Activated CD4-positive, alpha-beta memory T cell treated with anti-CD3 and anti-CD28 coated beads for 36 hours (primary cell): ENCODE data around the gene OR13F1. TPM values are rescaled to one million over a fixed set of nuclear protein-coding genes. Genes with fewer than 3 reads are reported as not detected.
"Not testable (repeated sequence)": the region's sequence is repeated elsewhere in the genome, so short reads cannot be mapped to it uniquely, and the experiment has no call there.

Source experiments
- CTCF ChIA-PET: fragments of 350-600 bp; sonication (Branson Sonifier 250); formaldehyde crosslinking; loops from one replicate; lab custom pipeline; 2021; ENCODE audit warnings: antibody characterized with exemption, inconsistent platforms; lab: Charles Lee
- POLR2A ChIA-PET: fragments of 350-600 bp; sonication (Branson Sonifier 250); formaldehyde crosslinking; loops from one replicate; lab custom pipeline; 2021; ENCODE audit warnings: antibody characterized with exemption; lab: Charles Lee
- DNase-seq: peaks from one replicate; pipeline ENCODE4 v3.0.0-alpha.2; 2020
- H3K27ac Mint-ChIP-seq: one replicate; pipeline ENCODE4 v1.8.0; 2021; ENCODE audit warnings: mixed read lengths
- H3K27me3 Mint-ChIP-seq: one replicate; pipeline ENCODE4 v1.8.0; 2021; ENCODE audit warnings: mixed read lengths
- H3K36me3 Mint-ChIP-seq: one replicate; pipeline ENCODE4 v1.8.0; 2021; ENCODE audit warnings: mixed read lengths
- H3K4me1 Mint-ChIP-seq: one replicate; pipeline ENCODE4 v1.8.0; 2021; ENCODE audit warnings: low read depth, mixed read lengths
- H3K4me3 Mint-ChIP-seq: one replicate; pipeline ENCODE4 v1.8.0; 2021; ENCODE audit warnings: mild to moderate bottlenecking, mixed read lengths
- H3K9me3 Mint-ChIP-seq: one replicate; pipeline ENCODE4 v1.8.0; 2021; ENCODE audit warnings: mixed read lengths
- intact Hi-C: fragments of 100-400 bp; cut with micrococcal nuclease; formaldehyde crosslinking; loops from one replicate; pipeline ENCODE4 v1.15.1; 2023
- total RNA-seq, 2 experiments: library from RNA; stranded (reverse); gene quantifications; one replicate each; pipeline ENCODE4 v1.2.3, GENCODE V29; 2021

Gene OR13F1
- not detected for total RNA-seq

- ChIA-PET POLR2A (no interaction called here), CTCF (no interaction called here)
- no peak within 1 kb of the TSS for H3K27ac Mint-ChIP-seq
- no peak for DNase-seq
- no peaks in the 10 kb centered on the region for H3K4me1 Mint-ChIP-seq
- H3K27me3 Mint-ChIP-seq, result no peaks in the 10 kb centered on the region
- intact Hi-C loops, result no loop called here
- no peaks in the 10 kb centered on the region for H3K36me3 Mint-ChIP-seq
- H3K9me3 Mint-ChIP-seq, result no peaks in the 10 kb centered on the region
- no peak within 1 kb of the TSS for H3K4me3 Mint-ChIP-seq
Measured at GRCh38 chr9:104503963-104504362, at the start of gene OR13F1. Gene OR13F1 (plus strand): TSS chr9:104504263. CDS start chr9:104504263, 0 bp downstream.

DNA sequence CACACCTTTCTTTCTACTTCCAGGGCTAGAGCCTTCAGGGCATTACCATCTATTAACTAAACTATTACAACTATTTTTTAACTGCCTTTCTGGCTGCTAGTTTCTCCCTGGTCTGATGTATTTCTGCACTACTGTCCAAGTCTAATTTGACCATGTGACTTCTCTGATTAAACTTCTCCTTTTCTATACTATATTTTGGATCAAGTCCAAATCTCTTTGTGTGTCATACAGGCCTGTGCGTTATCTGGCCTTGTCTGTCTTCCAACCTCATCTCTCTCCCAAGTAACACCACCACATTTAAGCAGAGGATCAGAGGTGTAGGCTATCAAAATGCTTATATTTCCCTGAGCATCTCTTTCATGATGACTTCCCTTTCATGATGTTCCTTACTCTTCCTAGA is 47.2 kb upstream of the OR13F1 start:
- Mint-ChIP-seq H3K4me1 (no peaks in the 10 kb centered on the region), H3K27ac (no peak overlapping the region), H3K4me3 (no peak overlapping the region), H3K9me3 (no peaks in the 10 kb centered on the region), H3K27me3 (no peaks in the 10 kb centered on the region), H3K36me3 (no peaks in the 10 kb centered on the region)
- intact Hi-C loops, result no loop called here
- CTCF ChIA-PET, result no interaction called here
- POLR2A ChIA-PET, result no interaction called here
- no peak for DNase-seq

DNA sequence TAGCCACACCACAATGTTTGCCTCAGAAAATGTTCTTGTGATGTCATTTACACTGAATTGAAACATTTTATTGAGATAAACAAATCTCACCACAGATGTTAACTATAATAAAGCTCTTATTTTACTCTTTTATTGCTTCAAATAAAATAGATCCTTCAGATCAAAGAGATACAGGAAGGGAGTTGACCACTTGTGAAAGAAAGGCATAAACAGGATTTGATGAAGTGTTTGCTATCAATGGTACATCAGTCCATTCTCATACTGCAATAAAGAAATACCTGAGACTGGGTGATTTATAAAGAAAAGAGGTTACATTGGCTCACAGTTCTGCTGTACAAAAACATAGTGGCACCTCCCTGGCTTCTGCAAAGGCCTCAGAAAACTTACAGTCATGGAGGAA is 40.2 kb upstream of the OR13F1 start:
- ChIA-PET POLR2A (no interaction called here), CTCF (no interaction called here)
- H3K4me1 Mint-ChIP-seq, result no peaks in the 10 kb centered on the region
- no peaks in the 10 kb centered on the region for H3K36me3 Mint-ChIP-seq
- no peak for DNase-seq
- peaks cover 5% of the 10 kb centered on the region for H3K9me3 Mint-ChIP-seq
- no peak overlapping the region for H3K27ac Mint-ChIP-seq
- H3K4me3 Mint-ChIP-seq, result no peak overlapping the region
- no peaks in the 10 kb centered on the region for H3K27me3 Mint-ChIP-seq
- intact Hi-C loops, result no loop called here

GRCh38 chr9:104468261-104468660 is 35.8 kb upstream of the OR13F1 start:
- no peak overlapping the region for H3K4me3 Mint-ChIP-seq
- H3K4me1 Mint-ChIP-seq, result no peaks in the 10 kb centered on the region
- POLR2A ChIA-PET, result no interaction called here
- CTCF ChIA-PET, result no interaction called here
- no peak for DNase-seq
- no peaks in the 10 kb centered on the region for H3K27me3 Mint-ChIP-seq
- no peak overlapping the region for H3K27ac Mint-ChIP-seq
- peaks cover 5% of the 10 kb centered on the region for H3K9me3 Mint-ChIP-seq
- no peaks in the 10 kb centered on the region for H3K36me3 Mint-ChIP-seq
- intact Hi-C loops, result no loop called here

DNA sequence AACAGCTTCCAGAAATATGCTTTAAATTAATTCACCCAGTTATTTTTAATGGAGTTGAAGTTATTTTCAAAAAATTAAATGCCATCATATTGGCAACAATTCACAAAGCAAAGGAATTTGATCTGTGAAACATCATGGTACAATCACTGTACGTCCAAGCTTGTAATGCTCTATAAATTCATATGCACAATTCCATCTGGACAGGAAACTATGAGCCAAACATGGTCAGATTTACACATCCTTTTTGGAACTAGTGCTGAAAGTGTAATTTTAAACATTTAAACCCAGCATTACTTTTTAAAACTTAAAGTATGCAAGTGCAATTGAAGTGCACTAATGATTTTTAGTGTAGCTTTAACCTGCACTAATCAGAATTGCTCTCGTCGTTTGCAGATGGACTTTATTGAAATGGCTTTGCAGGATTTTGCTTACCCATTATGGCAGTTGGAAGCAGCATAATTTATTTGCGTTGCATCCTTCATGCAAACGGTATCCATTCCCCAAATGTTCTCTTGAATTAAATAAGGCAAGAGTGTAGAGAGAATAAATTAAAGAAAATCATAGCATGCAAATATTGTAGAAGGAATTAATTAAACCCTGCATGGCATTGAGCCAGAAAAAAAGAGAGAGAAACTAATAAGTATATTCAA is 21.0 kb upstream of the OR13F1 start:
- H3K4me1 Mint-ChIP-seq, result no peaks in the 10 kb centered on the region
- ChIA-PET POLR2A (no interaction called here), CTCF (interaction anchor here (0.6 kb wide), 1 partner anchor 74 kb away, joined by 3 read pairs; no protein-coding TSS in a partner anchor)
- no peak overlapping the region for H3K27ac Mint-ChIP-seq
- intact Hi-C loops, result no loop called here
- no peak overlapping the region for H3K4me3 Mint-ChIP-seq
- no peak for DNase-seq
- H3K9me3 Mint-ChIP-seq, result no peaks in the 10 kb centered on the region
- H3K27me3 Mint-ChIP-seq, result no peaks in the 10 kb centered on the region
- H3K36me3 Mint-ChIP-seq, result no peaks in the 10 kb centered on the region

DNA sequence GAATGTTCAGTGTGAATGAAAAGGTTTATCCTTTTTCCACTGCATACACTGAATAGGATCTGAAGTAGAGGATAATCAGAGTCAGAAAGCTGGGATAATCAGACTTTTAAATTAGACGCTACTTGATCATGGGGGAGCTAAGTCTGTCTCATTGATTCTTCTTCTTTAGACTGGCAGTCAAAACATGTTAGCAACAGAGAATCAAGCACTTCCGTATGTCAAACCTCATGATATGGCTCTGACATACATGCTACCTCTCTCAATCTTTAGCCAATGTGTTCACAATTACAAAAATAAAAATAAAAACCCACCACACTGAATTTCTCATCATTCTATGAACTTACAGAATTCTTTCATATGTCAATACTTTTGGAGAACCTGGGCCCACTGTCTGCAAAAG is 19.0 kb upstream of the OR13F1 start:
- H3K27me3 Mint-ChIP-seq, result no peaks in the 10 kb centered on the region
- no peak for DNase-seq
- intact Hi-C loops, result no loop called here
- no peak overlapping the region for H3K27ac Mint-ChIP-seq
- H3K9me3 Mint-ChIP-seq, result no peaks in the 10 kb centered on the region
- CTCF ChIA-PET, result no interaction called here
- no peaks in the 10 kb centered on the region for H3K4me1 Mint-ChIP-seq
- no peaks in the 10 kb centered on the region for H3K36me3 Mint-ChIP-seq
- H3K4me3 Mint-ChIP-seq, result no peak overlapping the region
- POLR2A ChIA-PET, result no interaction called here

- no peaks in the 10 kb centered on the region for H3K27me3 Mint-ChIP-seq
- no peak overlapping the region for H3K27ac Mint-ChIP-seq
- H3K9me3 Mint-ChIP-seq, result no peaks in the 10 kb centered on the region
- intact Hi-C loops, result no loop called here
- no peaks in the 10 kb centered on the region for H3K4me1 Mint-ChIP-seq
- DNase-seq, result no peak
- H3K36me3 Mint-ChIP-seq, result no peaks in the 10 kb centered on the region
- no peak overlapping the region for H3K4me3 Mint-ChIP-seq
- CTCF ChIA-PET, result no interaction called here
- POLR2A ChIA-PET, result no interaction called here
Measured at GRCh38 chr9:104494808-104495207, 9.3 kb upstream of the OR13F1 start.

GRCh38 chr9:104503440-104503839 is 623 bp upstream of the OR13F1 start:
- no peaks in the 10 kb centered on the region for H3K36me3 Mint-ChIP-seq
- no peak for DNase-seq
- no peaks in the 10 kb centered on the region for H3K9me3 Mint-ChIP-seq
- no peak overlapping the region for H3K27ac Mint-ChIP-seq
- no peaks in the 10 kb centered on the region for H3K27me3 Mint-ChIP-seq
- CTCF ChIA-PET, result no interaction called here
- POLR2A ChIA-PET, result no interaction called here
- intact Hi-C loops, result no loop called here
- no peaks in the 10 kb centered on the region for H3K4me1 Mint-ChIP-seq
- H3K4me3 Mint-ChIP-seq, result no peak overlapping the region

DNA sequence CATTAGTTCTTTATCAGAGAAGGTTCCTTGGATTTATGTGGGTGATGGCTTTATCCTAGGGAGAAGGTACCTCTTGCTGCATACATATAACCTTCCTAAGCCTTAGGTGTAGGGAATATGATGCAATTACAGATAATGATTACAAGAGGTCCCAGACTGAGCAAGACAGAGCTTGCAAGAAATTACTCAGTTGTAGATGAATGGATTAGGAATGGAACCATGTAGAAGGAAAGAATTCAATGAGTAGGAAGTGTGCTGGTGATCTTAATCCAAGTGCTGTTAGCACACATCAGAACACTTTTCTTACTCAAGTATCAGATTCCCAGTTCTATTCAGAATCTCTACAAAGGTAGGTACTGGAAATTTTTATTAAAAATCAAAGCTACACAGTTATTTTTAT is 2.5 kb downstream of the OR13F1 start:
- H3K27ac Mint-ChIP-seq, result no peak overlapping the region
- no peak overlapping the region for H3K4me3 Mint-ChIP-seq
- H3K4me1 Mint-ChIP-seq, result no peaks in the 10 kb centered on the region
- POLR2A ChIA-PET, result no interaction called here
- intact Hi-C loops, result no loop called here
- H3K27me3 Mint-ChIP-seq, result no peaks in the 10 kb centered on the region
- H3K36me3 Mint-ChIP-seq, result no peaks in the 10 kb centered on the region
- CTCF ChIA-PET, result no interaction called here
- DNase-seq, result no peak
- no peaks in the 10 kb centered on the region for H3K9me3 Mint-ChIP-seq

GRCh38 chr9:104514901-104515300 is 10.8 kb downstream of the OR13F1 start:
- Mint-ChIP-seq H3K27me3 (no peaks in the 10 kb centered on the region), H3K9me3 (no peaks in the 10 kb centered on the region), H3K4me3 (no peak overlapping the region), H3K27ac (no peak overlapping the region), H3K4me1 (no peaks in the 10 kb centered on the region), H3K36me3 (no peaks in the 10 kb centered on the region)
- CTCF ChIA-PET, result no interaction called here
- no peak for DNase-seq
- intact Hi-C loops, result no loop called here
- POLR2A ChIA-PET, result no interaction called here

DNA sequence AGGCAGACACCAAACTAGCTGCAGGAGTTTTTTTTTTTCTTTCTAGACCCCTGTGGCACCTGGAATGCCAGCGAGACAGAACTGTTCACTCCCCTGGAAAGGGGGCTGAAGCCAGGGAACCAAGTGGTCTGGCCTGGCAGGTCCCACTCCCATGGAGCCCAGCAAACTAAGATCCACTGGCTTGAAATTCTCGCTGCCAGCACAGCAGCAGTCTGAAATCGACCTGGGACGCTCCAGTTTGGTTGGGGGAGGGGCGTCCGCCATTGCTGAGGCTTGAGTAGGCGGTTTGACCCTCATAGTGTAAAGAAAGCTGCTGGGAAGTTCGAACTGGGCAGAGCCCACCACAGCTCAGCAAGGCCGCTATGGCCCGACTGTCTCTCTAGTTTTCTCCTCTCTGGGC is 16.2 kb downstream of the OR13F1 start:
- H3K4me3 Mint-ChIP-seq, H3K9me3 Mint-ChIP-seq, CTCF ChIA-PET, DNase-seq, H3K4me1 Mint-ChIP-seq, intact Hi-C loops, H3K36me3 Mint-ChIP-seq, H3K27ac Mint-ChIP-seq, POLR2A ChIA-PET, H3K27me3 Mint-ChIP-seq: not testable (repeated sequence)

DNA sequence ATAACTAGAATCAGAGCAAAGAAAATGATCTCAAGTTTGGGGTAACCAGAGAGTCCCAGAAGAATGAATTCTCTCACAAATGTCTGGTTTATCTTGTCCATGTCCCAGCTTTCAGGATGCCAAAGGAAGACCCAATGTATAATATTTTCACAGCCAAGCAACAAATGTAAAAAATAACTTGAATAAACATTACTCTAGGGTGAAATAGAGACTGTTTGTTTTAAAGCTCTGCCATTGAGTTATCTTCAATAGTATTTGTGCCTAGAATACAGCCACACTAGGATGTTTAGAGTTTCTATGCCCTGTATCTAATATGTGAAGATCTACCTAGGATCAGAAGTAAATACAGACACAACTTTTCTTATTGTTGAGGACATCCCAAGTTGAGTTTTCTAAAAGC is 23.0 kb downstream of the OR13F1 start, which contains the start of gene OR13C4:
Gene OR13C4 (minus strand): TSS at position 101 of the 400 bp plus-strand sequence. CDS start 0 bp downstream, at position 101.
- no peaks in the 10 kb centered on the region for H3K27me3 Mint-ChIP-seq
- ChIA-PET CTCF (no interaction called here), POLR2A (no interaction called here)
- H3K9me3 Mint-ChIP-seq, result no peaks in the 10 kb centered on the region
- no peak within 1 kb of the TSS for H3K4me3 Mint-ChIP-seq
- no peaks in the 10 kb centered on the region for H3K36me3 Mint-ChIP-seq
- no peak for DNase-seq
- H3K4me1 Mint-ChIP-seq, result no peaks in the 10 kb centered on the region
- intact Hi-C loops, result no loop called here
- H3K27ac Mint-ChIP-seq, result no peak within 1 kb of the TSS

DNA sequence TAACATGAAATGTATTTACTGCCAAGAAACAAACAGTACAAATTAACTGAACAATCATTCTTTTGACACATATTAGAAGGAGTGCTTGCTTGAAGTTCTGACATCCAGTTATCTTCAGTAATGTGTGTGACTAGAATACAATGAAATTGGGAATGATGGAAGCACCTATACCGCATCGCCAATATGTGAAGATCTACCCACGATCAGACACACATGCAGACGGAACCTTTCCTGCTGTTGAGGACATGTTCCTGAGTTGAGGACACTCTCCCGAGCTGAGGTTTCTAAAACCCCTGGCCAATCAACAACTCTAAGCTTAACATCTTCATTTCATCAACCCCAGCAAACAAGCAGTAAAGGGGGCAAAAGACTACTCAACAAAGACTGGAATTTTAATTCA is 32.7 kb downstream of the OR13F1 start, which contains the start of gene OR13C3:
Gene OR13C3 (minus strand): TSS at position 101 of the 400 bp plus-strand sequence. CDS start 133 bp downstream, outside the sequence.
- POLR2A ChIA-PET, result no interaction called here
- intact Hi-C loops, result no loop called here

More for the DNA sequence above, 32.7 kb downstream of the OR13F1 start, which contains the start of gene OR13C3:
- no peaks in the 10 kb centered on the region for H3K9me3 Mint-ChIP-seq
- no peaks in the 10 kb centered on the region for H3K36me3 Mint-ChIP-seq
- no peak within 1 kb of the TSS for H3K4me3 Mint-ChIP-seq
- no peaks in the 10 kb centered on the region for H3K27me3 Mint-ChIP-seq
- no peak within 1 kb of the TSS for H3K27ac Mint-ChIP-seq
- H3K4me1 Mint-ChIP-seq, result no peaks in the 10 kb centered on the region
- CTCF ChIA-PET, result no interaction called here
- DNase-seq, result no peak
